HepG2 (cell line): ENCODE results near the gene IL1R1. TPM values are rescaled to one million over a fixed set of nuclear protein-coding genes. Genes with fewer than 3 reads are reported as not detected.

Experiments
- ARNT ChIP-seq: fragments of 450-650 bp; IDR thresholded peaks from 2 replicates; pipeline ENCODE4 v1.6.1; 2017
- ATF4 ChIP-seq, 2 experiments: fragments of 450-650 bp in 1 of 2; sonication (generic) in 1 of 2; formaldehyde crosslinking; IDR thresholded peaks; 2 replicates each; pipeline versions ENCODE4 v1.5.0 to v1.8.0; 2020 to 2022; ENCODE audit warnings: mild to moderate bottlenecking in 1 of 2, missing genetic modification reagents in 1 of 2
- CHCHD3 ChIP-seq: sonication (generic); formaldehyde crosslinking; IDR thresholded peaks from 2 replicates; pipeline ENCODE4 v1.8.0; 2022; ENCODE audit warnings: mild to moderate bottlenecking, missing genetic modification reagents, moderate library complexity
- FOXA1 ChIP-seq, 2 experiments: fragments of 450-650 bp in 1 of 2; sonication (generic) in 1 of 2; formaldehyde crosslinking in 1 of 2; IDR thresholded peaks; 2 replicates each; pipeline versions ENCODE4 v1.4.0 to v1.6.1; 2016 to 2020; ENCODE audit warnings: missing genetic modification reagents in 1 of 2
- GABPA ChIP-seq, 2 experiments: IDR thresholded peaks; 2 replicates each; pipeline ENCODE4 v1.6.1; 2011 to 2016; ENCODE audit warnings: low read depth in 2 of 2, low read length in 1 of 2, missing biosample characterization in 1 of 2, missing genetic modification characterization in 1 of 2
- HDAC2 ChIP-seq: sonication (generic); formaldehyde crosslinking; IDR thresholded peaks from 2 replicates; pipeline ENCODE4 v1.4.0; 2020; ENCODE audit warnings: missing genetic modification reagents
- HMG20A ChIP-seq: IDR thresholded peaks from 2 replicates; pipeline ENCODE4 v1.6.1; 2016; ENCODE audit warnings: borderline replicate concordance
- KLF15 ChIP-seq: sonication (generic); formaldehyde crosslinking; IDR thresholded peaks from 2 replicates; pipeline ENCODE4 v1.8.1; 2023; ENCODE audit warnings: borderline replicate concordance, mild to moderate bottlenecking, inconsistent platforms, missing genetic modification reagents, mixed read lengths
- MAFK ChIP-seq, 2 experiments: IDR thresholded peaks in 1 of 2; conservative IDR thresholded peaks in 1 of 2; 2 replicates each; pipeline ENCODE4 v1.6.1; 2011; ENCODE audit warnings: improper control_type of control experiment in 2 of 2, low read length in 2 of 2
- NFIB ChIP-seq: sonication (generic); formaldehyde crosslinking; IDR thresholded peaks from 2 replicates; pipeline ENCODE4 v1.9.0; 2021; ENCODE audit warnings: missing genetic modification reagents, mild to moderate bottlenecking, borderline replicate concordance
- YEATS4 ChIP-seq: sonication (generic); formaldehyde crosslinking; IDR thresholded peaks from 2 replicates; pipeline ENCODE4 v1.4.0; 2020; ENCODE audit warnings: missing genetic modification reagents, borderline replicate concordance
- ZBTB20 ChIP-seq: sonication (generic); formaldehyde crosslinking; IDR thresholded peaks from 2 replicates; pipeline ENCODE4 v1.8.1; 2023; ENCODE audit warnings: missing genetic modification reagents, low read depth, mild to moderate bottlenecking, borderline replicate concordance
- ZFP41 ChIP-seq: sonication (generic); formaldehyde crosslinking; IDR thresholded peaks from 2 replicates; pipeline ENCODE4 v1.4.0; 2020; ENCODE audit warnings: mild to moderate bottlenecking, missing genetic modification reagents, borderline replicate concordance
- ZNF274 ChIP-seq: sonication (generic); formaldehyde crosslinking; IDR thresholded peaks from 2 replicates; pipeline ENCODE4 v1.5.1; 2020; ENCODE audit warnings: mild to moderate bottlenecking, missing genetic modification reagents
- ZNF766 ChIP-seq: sonication (generic); formaldehyde crosslinking; IDR thresholded peaks from 2 replicates; pipeline ENCODE4 v1.5.0; 2020; ENCODE audit warnings: missing genetic modification reagents, borderline replicate concordance
- ZNF800 ChIP-seq: sonication (generic); formaldehyde crosslinking; IDR thresholded peaks from 2 replicates; pipeline ENCODE4 v1.4.0; 2020; ENCODE audit warnings: missing genetic modification reagents
- ZSCAN21 ChIP-seq: sonication (generic); formaldehyde crosslinking; IDR thresholded peaks from 2 replicates; pipeline ENCODE4 v1.8.0; 2022; ENCODE audit warnings: mild to moderate bottlenecking, missing genetic modification reagents, moderate library complexity, borderline replicate concordance
- polyA plus RNA-seq, 8 experiments: library from polyadenylated mRNA; depleted of rRNA in 3 of 8; stranded (reverse) in 7 of 8; unstranded in 1 of 8; fragments of >200 nt; fragmentation: Illumina TruSeq in 4 of 8; extraction: Trizol in 4 of 8; gene quantifications; 2 replicates each; pipeline versions ENCODE4 v1.2.1 to v1.2.3, GENCODE V29; 2011 to 2016; ENCODE audit warnings: low read depth in 4 of 8, missing spikeins in 1 of 8, mixed read lengths in 1 of 8; ENCODE audit not compliant: insufficient read depth in 1 of 8
- total RNA-seq, 5 experiments: library from RNA; depleted of rRNA; stranded (reverse); fragments of >200 nt; fragmentation: Illumina TruSeq; extraction: Trizol; gene quantifications; 2 replicates each; pipeline ENCODE4 v1.2.3, GENCODE V29; 2016; ENCODE audit warnings: low read depth in 1 of 5
- TF ChIP-seq, protein P1 (sequence below): sonication (generic); formaldehyde crosslinking; IDR thresholded peaks from 2 replicates; pipeline ENCODE4 v1.4.0; 2020; ENCODE audit warnings: missing genetic modification reagents
- TF ChIP-seq, protein P2 (sequence below): sonication (generic); formaldehyde crosslinking; IDR thresholded peaks from 2 replicates; pipeline ENCODE4 v1.8.1; 2023; ENCODE audit warnings: mild to moderate bottlenecking, missing genetic modification reagents, borderline replicate concordance
- TF ChIP-seq, protein P3 (sequence below): sonication (generic); formaldehyde crosslinking; IDR thresholded peaks from 2 replicates; pipeline ENCODE4 v1.4.0; 2020; ENCODE audit warnings: missing genetic modification reagents

The IL1R1 gene
- total and polyA plus RNA-seq, 2 of the 13 experiments (the other 11 are each of a cell fraction or from before 2014, with no cell fraction given), result 38.0 to 93.1 TPM

DNA sequence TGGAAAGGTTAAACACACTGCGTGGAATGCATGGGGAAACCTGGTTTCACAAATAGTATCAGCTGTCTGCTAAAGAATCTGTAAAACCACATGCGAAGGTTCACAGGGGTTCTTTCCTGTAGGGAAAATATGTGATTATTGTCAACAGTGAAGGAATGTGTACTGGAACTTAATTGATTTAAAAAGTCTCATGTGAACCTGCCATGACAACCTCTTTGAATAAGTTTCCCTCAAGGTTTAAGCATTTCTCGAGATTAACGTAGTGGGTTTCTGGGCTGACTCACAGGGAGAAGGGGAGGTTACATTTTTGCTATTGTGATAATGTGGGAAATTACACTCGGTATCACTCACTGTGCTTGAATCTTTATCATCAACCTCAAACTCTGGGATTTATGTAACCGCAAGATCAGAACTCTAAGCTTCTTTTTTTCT is 28.2 kb upstream of the IL1R1 start (continued):
- TF ChIP-seq, protein P1, sequence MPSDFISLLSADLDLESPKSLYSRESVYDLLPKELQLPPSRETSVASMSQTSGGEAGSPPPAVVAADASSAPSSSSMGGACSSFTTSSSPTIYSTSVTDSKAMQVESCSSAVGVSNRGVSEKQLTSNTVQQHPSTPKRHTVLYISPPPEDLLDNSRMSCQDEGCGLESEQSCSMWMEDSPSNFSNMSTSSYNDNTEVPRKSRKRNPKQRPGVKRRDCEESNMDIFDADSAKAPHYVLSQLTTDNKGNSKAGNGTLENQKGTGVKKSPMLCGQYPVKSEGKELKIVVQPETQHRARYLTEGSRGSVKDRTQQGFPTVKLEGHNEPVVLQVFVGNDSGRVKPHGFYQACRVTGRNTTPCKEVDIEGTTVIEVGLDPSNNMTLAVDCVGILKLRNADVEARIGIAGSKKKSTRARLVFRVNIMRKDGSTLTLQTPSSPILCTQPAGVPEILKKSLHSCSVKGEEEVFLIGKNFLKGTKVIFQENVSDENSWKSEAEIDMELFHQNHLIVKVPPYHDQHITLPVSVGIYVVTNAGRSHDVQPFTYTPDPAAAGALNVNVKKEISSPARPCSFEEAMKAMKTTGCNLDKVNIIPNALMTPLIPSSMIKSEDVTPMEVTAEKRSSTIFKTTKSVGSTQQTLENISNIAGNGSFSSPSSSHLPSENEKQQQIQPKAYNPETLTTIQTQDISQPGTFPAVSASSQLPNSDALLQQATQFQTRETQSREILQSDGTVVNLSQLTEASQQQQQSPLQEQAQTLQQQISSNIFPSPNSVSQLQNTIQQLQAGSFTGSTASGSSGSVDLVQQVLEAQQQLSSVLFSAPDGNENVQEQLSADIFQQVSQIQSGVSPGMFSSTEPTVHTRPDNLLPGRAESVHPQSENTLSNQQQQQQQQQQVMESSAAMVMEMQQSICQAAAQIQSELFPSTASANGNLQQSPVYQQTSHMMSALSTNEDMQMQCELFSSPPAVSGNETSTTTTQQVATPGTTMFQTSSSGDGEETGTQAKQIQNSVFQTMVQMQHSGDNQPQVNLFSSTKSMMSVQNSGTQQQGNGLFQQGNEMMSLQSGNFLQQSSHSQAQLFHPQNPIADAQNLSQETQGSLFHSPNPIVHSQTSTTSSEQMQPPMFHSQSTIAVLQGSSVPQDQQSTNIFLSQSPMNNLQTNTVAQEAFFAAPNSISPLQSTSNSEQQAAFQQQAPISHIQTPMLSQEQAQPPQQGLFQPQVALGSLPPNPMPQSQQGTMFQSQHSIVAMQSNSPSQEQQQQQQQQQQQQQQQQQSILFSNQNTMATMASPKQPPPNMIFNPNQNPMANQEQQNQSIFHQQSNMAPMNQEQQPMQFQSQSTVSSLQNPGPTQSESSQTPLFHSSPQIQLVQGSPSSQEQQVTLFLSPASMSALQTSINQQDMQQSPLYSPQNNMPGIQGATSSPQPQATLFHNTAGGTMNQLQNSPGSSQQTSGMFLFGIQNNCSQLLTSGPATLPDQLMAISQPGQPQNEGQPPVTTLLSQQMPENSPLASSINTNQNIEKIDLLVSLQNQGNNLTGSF, result no peak
- TF ChIP-seq ZBTB20 (CRISPR knock-in tag) (no peak), ZNF766 (no peak), ZNF274 (no peak), FOXA1 (IDR thresholded peaks at IDR 0.05) (no peak), FOXA1 (CRISPR knock-in tag; IDR thresholded peaks at IDR 0.05) (0 out of 2 replicates have a peak, but pooled peaks have one; percentile 16), ZNF800 (CRISPR knock-in tag) (no peak), NFIB (CRISPR knock-in tag) (no peak), GABPA (IDR thresholded peaks at IDR 0.05; ENCODE audit: low read depth, low read length) (no peak), GABPA (CRISPR knock-in tag; IDR thresholded peaks at IDR 0.05; ENCODE audit: low read depth) (no peak), ATF4 (CRISPR knock-in tag; IDR thresholded peaks at IDR 0.05) (no peak), ZFP41 (CRISPR knock-in tag) (no peak), CHCHD3 (no peak), HMG20A (CRISPR knock-in tag) (peak; percentile 21; the same call in 1 of the 2 replicates), ARNT (no peak), YEATS4 (no peak), MAFK (conservative IDR thresholded peaks at IDR 0.05 in 1 of 2, IDR thresholded peaks at IDR 0.05 in 1 of 2; ENCODE audit: low read length in 2 of 2) (no peak), HDAC2 (CRISPR knock-in tag) (peak; percentile 16; the same call in 1 of the 2 replicates), KLF15 (CRISPR knock-in tag) (no peak), ZSCAN21 (CRISPR knock-in tag) (no peak)
- TF ChIP-seq, protein P2, sequence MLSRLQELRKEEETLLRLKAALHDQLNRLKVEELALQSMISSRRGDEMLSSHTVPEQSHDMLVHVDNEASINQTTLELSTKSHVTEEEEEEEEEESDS (CRISPR knock-in tag), result no peak
- TF ChIP-seq, protein P3, sequence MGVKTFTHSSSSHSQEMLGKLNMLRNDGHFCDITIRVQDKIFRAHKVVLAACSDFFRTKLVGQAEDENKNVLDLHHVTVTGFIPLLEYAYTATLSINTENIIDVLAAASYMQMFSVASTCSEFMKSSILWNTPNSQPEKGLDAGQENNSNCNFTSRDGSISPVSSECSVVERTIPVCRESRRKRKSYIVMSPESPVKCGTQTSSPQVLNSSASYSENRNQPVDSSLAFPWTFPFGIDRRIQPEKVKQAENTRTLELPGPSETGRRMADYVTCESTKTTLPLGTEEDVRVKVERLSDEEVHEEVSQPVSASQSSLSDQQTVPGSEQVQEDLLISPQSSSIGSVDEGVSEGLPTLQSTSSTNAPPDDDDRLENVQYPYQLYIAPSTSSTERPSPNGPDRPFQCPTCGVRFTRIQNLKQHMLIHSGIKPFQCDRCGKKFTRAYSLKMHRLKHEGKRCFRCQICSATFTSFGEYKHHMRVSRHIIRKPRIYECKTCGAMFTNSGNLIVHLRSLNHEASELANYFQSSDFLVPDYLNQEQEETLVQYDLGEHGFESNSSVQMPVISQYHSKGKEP, result no peak
